GM19455 (cell line): ENCODE measurements around the gene HOXB7.

Experiments
- ATAC-seq: cut with Tn5 transposase; IDR thresholded peaks from one replicate; pipeline ENCODE4 v1.9.1; 2021; ENCODE audit not compliant: unreplicated experiment

Gene HOXB7

DNA sequence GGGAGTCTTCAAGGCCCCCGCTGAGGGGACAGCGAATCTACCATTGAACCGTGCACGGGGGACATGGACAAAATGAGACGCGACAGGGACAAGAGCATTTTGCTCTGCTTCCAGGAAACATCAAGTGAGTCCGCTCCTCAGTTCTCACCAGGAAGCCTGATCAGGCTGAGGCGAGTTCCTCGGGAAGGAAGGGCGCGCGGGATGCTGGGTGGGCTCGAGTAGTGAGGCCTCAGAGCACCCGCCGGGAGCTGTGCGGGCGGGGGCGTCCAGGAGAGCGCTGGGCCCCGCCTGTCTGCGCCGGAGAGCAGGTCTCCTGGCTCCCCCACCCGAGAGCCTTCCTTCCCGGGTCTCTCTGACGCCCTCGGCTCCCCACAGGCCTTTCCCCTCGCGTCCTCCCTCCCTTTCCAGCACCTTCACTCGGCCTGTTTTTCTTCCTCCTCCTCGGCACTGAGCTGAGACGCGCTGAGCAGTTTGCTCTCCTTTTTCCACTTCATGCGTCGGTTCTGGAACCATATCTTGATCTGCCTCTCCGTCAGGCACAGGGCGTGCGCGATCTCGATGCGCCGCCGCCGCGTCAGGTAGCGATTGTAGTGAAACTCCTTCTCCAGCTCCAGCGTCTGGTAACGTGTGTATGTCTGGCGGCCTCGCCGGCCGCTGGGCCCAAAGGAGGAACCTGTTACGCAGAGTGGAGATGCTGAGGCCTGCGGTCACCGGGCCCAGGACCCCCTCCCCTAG, 14.7 kb downstream of the HOXB7 start:
- ATAC-seq = no peak

DNA sequence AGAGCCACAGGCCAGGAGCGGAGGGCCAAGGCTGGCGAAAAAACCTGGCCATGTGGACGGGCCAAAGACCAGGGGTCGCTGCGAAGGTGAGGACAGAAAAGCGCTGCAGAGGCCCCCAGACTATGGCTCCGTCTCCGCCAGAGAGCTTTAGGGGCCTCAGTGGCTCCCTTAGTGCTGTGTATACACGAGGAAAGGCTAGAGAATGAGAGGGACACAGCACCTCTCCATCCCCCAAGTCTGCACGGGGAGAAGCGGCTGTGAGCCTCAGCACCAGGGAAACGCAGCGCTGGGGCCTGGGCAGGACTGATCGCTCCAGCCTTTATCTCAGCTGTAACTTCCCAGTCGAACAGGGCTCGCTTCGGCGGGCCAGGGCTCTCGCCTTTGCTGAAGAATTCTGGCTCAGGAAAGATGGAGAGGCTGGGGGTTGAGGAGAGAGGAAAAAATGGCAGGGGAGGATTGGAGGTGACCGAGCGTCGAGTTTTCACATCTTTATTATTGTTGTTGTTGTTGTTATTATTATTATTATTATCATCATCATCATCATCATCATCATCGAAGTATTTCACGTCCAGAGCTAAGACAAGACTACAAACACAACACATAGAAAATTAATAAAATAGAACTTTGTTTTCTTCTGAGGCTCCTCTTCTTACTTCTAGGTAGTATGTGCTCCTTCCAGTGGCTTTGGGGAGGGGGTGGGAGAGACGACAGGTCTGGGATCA, 15.4 kb downstream of the HOXB7 start:
- ATAC-seq = no peak

DNA sequence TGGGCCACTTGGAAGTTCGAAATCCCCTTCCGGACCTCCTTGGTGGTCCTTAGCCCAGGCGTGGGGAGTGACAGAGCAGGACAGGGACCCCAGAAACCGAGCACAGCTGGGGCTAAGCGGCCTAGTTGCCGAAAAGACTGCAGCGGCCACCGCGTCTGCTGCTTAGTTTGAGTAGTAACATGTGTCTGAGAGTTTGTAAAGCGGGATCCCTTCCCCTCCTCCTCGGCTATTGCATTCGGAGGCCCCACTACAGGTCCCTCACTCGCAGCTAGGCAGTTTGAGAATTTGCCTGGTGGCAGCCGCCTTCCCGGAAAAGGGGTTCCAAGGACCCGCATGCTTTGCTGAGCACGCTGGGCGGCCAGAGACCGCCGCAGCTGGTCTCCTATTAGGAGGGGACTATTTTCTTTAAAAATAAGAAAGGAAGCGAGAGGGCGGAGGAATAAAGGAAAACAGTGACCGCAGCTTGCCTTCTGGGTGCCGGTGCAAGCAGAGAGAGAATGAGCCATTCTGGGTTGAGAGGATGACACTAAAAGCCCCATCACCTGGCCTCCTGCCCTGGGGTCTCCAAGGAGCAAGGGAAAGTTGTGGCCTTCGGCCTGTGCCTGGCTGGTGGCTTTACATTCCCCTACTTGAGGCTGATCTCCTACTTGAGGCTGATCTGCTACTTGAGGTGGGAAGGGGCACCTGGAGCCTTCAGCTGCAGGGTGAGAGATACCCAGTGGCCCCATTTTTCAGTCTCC, 16.1 kb downstream of the HOXB7 start:
- no peak for ATAC-seq

DNA sequence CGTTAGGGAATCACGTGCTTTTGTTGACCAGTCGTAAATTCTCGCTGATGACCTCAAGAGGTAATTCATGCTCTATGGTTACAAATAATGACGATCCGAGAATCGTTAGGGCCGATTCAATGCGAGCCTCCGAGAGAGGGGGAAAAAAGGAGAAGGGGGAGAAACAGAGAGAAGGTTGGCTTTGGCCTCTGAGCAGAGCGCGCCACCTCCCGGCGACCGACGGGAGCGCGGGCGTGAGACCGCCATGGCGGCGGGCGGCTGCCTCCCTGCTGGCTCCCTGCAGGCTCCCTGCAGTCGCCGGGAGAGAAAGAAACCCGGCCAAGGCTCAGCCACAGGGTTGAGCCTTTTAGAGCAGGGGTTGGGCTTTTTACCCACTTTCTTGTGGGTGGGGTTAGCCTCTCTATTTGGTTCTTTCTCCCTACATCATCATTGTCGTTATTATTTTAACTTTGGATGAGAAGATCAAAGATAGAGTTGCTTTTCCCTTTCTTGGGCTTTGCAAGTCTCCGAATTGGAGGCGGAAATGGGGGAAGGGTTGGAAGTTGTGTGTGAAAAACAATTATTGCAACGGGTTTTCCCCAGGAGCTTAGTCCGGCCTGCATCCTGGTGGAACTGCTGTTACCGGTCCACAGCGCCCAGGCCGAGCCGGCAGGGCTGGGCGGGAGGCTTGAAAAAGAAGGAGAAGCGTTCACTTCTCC, 16.8 kb downstream of the HOXB7 start:
- no peak for ATAC-seq

DNA sequence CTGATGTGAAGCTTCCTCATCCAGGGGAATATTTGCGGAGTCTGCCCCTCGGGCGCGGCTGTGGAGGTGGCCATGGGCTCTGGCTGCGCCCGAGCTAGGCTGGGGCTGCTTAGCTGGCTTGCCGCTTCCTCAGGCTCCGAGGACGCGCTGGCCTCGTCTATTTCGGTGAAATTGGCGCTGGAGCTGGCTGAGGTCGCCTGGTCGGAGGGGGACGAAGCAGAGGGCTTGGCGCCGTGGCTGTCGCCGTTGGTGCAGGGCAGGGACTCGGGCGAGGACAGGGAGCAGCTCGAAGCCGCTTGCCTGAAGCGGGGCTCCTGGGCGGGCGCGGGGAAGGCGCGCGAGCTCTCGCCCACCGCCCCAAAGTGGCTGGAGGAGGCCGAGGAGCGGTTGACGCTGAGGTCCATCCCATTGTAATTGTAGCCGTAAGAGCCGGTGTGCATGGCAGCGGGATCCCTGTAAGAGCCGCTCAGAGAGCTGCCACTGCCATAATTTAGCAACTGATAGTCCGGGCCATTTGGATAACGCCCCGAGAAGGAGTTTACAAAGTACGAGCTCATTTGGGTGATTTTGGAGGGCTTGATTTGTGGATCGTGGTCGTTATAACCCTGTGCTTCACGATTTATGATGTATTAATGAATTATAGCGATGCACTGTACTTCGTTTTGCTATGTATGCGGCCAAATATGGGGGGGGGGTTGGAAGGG, 17.5 kb downstream of the HOXB7 start, which contains the start of gene HOXB5:
TSS of gene HOXB5 (minus strand) at position 654 of the 704 bp plus-strand sequence. CDS start at position 557, 97 bp downstream.
- no peak for ATAC-seq

DNA sequence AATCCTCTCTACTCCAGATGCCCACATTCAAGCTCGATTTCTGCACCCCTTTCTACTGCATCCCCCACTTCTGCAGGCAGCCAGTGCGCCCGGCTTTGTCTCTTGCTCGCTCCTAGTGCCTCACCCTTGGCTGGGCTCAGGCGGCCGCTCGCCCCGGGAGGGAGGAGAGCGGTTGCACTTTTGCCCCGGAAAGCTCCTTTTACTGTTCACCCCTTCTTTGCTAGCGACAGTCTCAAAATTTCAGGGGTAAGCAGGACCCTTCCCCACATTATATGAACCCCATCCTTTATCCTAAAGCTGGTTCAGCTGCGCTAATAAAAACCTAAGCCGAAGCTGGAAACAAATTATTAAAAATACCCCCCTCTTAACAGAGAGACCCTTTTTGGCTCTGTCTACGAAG, 18.2 kb downstream of the HOXB7 start:
- ATAC-seq = no peak

DNA sequence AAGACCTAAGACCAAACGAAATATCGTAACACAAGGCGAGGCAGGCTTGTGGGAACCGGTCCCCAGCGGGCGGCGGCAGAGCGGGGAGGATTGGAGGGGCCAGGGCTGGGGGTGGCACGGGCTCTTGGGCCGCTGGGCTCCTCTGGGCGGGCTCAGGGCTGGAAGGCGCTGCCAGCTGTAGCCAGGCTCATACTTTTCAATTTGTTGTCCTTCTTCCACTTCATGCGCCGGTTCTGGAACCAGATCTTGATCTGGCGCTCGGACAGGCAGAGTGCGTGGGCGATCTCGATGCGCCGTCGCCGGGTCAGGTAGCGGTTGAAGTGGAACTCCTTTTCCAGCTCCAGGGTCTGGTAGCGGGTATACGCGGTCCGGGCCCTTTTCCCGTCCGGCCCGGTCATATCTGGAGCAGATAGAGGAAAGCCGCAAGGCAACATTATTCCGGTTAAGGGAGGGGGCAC, 18.7 kb downstream of the HOXB7 start:
- ATAC-seq = no peak

DNA sequence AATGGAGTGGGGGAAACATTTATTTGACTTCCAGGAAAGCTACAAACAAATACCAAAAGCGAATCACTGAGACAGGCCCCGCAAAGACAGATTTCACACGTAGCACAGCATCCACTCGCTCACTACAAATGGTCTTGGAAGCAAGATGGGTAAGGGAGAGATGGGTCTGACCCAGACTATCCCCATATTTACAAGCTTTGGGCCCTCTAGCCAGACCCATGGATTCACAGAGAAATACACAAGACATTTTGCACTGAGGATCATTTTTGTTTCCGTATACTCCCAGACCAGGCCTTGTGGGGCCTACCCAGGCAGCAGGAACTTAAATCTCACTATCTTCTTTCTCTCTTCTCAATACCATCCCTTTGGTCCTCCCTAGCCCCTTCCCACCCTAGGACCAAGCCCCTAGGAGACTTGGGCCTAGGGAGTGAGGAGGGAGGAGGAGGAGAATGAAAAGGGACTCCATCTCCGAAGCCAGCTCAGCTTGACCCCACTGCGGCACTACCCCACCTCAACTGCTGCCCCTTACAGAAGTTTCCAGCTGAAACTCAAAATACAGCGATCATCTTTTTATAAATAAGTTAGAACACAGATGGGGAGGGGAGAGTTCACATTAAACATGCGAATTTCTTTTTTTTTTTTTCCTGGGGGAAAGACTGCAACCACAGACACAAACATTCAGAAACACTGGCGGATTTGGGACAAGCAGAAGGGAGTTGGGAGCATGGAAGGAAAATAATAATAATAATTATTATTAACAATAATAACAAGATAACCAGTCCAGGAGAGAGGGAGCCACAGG, 19.4 kb downstream of the HOXB7 start:
- no peak for ATAC-seq

DNA sequence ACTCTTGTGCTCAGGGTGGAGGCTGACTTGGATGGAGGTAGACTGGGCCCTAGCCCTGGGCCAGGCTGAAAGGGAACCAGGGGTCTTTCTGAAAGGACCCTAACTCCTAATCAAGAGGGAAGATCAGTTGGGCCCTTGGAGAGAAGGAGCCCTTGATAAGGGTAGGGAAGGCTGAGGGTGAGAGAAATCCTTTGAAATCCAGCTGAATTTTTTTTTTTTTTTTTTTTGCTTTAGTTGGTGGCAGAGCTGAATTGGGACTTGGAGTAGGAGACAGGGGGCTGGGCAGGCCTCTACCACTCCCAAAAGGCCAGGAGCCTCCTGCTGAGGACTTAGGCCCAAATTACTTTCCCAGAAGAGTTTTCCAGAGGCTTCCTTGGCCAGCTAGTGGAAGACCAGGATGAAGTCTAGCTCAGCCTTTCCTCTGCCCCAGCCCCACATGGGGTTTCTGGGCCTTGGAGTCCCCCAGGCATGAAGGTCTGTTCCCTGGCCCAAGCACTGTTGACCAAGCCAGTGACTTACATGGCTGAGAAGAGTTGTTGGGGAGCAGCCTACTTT, 20.1 kb downstream of the HOXB7 start:
- no peak for ATAC-seq

DNA sequence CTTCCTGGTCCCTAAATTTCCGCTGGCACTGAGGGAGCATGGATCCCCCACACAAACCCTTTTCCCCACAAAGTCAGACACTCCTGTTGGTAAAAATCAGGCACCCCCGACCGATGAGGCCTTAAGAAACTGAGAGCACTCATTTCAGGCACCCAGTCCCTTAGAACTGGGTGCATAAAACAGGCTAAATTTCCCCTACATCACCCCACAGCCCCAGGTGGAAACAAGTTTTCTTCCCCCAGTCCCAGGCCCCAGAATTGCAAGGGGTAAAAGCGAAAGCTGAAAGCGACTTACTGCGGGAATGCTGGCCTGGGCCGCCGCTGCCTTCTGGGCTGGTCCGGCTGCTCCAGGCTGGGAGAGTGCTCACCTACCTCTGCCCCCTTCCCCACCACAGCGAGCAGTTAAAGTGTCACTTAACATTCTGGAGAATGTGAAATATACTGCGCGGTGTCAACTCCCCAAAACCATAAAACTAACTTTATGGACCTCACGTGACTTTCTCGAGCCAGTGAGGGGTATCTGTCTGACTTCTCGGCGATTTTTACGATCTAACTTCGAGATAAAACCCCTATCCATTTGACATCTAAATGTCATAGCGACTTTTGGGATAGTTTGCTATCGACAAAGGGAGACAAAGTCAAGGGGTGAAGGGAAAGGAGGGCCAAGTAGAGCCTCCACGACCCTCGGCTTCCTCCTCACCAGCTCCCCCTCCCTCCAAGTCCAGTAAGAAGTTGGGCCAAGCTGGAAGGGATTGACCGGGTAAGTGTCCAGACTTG, 20.8 kb downstream of the HOXB7 start, which contains the start of gene HOXB3:
TSS of gene HOXB3 (minus strand) at position 411 of the 776 bp plus-strand sequence. CDS start 37,767 bp downstream, outside the sequence.
- ATAC-seq = no peak

DNA sequence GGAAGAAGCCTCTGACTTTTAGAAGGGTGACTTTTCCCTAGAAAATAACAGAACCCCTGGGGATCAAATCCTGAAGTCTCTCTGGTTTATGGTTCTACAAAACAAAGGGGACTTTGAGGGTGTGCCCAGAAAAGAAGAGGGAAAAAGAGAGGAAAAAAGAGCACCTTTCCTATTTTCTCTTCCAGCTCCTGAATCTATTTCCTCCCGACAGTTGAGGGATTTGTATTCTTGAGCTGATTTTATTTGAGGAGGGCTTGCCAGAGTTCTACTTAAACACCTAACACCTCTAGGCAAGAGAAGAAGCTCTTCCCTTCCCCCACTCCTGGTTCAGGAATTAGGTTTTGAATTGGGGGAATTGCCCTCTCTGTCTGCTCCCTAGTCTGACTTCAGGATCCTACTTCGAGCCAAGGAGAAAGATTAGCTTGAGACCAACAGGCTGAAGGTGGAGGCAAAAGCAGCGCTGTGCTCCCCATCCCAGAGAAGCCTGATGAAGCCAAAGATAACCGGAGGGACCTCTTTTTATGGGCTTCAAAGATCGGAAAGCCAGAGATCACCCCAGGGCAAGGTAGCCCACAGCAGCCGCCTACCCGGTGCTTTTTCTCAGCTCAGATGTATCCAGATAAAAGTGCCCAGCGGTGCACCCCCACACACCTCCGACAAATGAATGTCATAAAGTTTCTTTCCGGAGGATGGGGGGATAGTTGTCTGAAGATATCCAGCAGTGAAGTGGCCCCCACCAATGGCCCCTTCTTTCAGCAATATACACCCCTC, 21.6 kb downstream of the HOXB7 start:
- no peak for ATAC-seq

DNA sequence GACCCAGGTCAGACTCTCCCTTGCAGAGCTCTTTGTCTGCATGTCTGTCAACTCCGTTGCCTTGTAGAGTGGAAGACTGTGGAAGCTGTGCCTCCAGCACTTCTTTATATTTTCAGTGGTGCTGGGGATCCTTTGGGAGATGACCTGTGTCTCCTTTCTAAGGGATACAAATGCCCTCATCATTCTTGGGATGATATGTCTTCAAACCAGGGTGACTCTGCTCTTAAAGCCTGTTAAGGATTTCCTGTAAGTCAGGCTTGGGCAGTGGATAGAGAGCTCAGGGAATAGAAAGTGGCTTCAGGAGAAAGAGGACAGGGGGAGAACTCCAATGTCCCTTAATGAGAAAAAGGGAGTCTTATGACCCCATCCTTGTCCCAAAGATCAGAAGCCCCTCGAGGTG, 22.3 kb downstream of the HOXB7 start:
- ATAC-seq = no peak

DNA sequence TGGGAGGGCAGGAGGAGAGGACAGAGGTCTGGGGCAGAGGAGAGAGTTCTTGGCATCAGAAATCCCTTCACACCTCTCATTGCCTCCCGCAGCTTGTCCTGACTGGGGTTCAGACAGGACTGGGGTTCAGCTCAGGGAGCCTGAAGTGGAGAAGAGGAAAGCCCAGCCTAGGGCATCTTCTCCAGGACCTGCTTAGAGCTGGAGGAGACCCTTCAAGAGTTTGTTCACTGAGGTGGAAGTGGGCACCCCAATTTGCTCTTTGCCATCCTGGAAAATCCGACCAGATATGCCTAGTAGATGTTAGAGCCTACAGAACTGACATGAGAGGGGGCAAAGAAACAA, 22.8 kb downstream of the HOXB7 start:
- no peak for ATAC-seq

DNA sequence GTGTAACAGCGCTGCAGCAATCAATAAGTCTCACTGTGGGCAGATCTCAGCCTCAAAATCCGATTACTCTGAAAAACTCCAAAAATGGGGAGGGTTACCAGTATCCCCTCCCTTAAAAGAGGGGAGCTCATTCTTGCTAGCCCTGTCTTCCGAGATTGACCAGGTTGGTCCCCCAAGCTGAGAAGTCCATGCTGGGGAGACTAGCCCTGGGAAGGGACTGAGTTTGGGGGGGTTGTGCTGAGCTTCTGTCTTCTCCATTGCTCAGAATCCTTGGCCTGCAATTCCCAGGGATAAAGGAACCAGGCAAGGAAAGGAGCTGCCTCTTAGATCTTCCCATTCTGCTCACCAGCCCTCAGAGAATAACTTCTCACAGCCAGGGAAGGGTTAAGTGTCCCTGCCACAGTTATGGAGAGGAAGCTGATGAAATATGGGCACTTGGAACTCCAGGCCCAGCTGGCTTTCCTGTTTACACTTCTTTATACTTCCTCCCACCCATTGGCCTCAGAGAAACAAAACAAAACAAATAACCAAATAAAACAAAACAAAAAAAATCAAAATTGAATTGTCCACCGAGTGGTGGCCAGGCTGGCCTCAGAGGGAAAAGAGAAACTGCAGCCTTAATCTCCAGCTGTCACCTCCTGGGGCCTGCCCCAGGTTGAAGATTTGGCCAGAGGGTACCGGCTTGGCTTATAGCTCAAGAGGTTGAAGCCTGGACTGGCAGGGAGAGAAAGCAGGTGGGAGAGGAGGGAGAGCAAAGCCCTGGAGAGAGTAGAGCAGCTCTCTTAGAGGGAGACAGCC, 23.3 kb downstream of the HOXB7 start:
- no peak for ATAC-seq

DNA sequence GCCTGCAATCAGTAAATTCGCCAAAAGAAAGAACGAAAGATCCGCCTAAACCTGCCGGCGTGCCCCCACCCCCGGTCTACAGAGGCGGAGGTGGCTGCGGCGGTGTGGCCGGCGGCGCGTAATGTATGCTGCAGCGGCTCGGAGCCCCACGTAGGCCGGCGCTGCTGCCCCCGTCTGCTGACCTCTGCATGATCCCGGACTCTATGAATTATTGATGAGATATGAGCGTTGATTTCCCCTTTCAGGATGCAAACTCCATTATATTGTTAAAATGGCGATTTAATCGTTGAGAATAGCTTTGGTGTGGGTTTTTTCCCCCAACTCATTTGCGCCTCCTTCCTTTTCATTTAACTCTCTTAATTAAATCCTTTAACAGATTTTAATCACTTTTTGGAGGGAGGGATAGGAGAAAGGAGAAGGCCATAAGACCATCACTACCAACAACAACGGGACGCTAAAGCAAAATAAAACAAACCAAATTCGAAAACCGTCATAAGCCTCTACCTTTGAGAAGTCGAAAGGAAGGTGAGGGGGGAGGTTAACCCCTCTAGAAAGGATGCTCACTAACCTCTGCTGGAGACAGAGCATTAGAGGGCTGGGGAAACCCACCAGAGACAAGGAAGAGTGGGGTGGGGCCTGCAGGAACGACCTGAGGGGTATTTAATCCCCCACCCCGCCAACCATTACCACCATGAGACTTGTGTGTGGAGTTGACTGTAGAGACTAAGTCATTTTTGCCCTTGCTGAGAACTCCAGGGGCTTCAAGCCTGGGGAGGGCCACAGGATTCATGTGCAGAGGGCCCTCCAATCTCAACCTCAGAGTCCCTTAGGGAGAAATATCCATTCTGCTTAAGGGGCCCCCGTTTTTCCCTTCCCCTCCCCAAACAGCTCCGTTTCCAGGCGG, 24.2 kb downstream of the HOXB7 start:
- no peak for ATAC-seq

DNA sequence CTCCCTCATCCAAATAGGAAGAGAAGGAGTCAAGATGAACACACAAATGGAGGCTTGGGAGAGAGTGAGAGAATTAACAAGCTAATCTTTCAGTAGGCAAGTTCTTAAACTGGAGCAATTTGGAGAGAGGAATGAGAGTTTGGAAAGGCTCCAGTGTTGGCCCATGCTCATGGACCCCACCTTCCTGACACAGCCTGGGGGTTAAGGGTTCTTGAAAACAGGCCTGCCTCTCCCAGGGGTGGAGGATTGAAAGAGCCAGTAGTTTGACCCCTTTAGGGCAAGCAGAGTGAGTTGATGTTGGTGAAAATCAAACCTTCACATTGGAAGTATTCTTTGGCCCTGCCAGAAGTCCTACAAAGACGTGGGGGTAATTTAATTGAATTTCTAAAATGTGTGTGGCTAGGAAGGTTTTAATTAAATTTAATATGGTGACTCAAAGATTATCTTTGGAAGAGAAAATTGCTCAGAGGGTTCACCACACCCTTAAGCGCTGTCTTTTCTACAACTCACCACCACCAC, 26.5 kb downstream of the HOXB7 start:
- no peak for ATAC-seq
